Measurements from ENCODE around the gene GSTK1.

GSTK1 gene

GRCh38 chr7:143290293-143290692, 27.1 kb downstream of the GSTK1 start:
- TF ChIP-seq ZNF155 (tag by site-specific recombination; IDR thresholded peaks at IDR 0.05) = no peak
- TF ChIP-seq YY1 (tag by site-specific recombination; IDR thresholded peaks at IDR 0.05) = no peak
- no peak for TF ChIP-seq ZEB2 (tag by site-specific recombination; IDR thresholded peaks at IDR 0.05)
- no peak for TF ChIP-seq SP7 (tag by site-specific recombination; IDR thresholded peaks at IDR 0.05)
- TF ChIP-seq ZBTB6 (tag by site-specific recombination; IDR thresholded peaks at IDR 0.05) = no peak
- no peak for TF ChIP-seq ZNF2 (tag by site-specific recombination; IDR thresholded peaks at IDR 0.05)
- no peak for TF ChIP-seq ZNF837 (tag by site-specific recombination; IDR thresholded peaks at IDR 0.05)
- no peak for TF ChIP-seq ZNF623 (tag by site-specific recombination; IDR thresholded peaks at IDR 0.05)
- TF ChIP-seq KLF17 (tag by site-specific recombination; IDR thresholded peaks at IDR 0.05) = no peak
- no peak for TF ChIP-seq ZSCAN30 (tag by site-specific recombination; IDR thresholded peaks at IDR 0.05)
- no peak for TF ChIP-seq ZNF777 (tag by site-specific recombination; IDR thresholded peaks at IDR 0.05; ENCODE audit: borderline replicate concordance)
- no peak for TF ChIP-seq GLIS2 (tag by site-specific recombination; IDR thresholded peaks at IDR 0.05)
- TF ChIP-seq ZNF449 (tag by site-specific recombination; IDR thresholded peaks at IDR 0.05) = no peak
- no peak for TF ChIP-seq SALL2 (tag by site-specific recombination; IDR thresholded peaks at IDR 0.05; ENCODE audit: borderline replicate concordance)
- no peak overlapping the region for H3K27ac ChIP-seq (ENCODE audit: extremely low read depth, low read depth, low read length)
- CTCF ChIA-PET = interaction anchor here (0.7 to 3.3 kb wide), 3 partner anchors 9 to 678 kb away, joined by 3 to 13 read pairs (median 11); no protein-coding TSS in a partner anchor
- POLR2A ChIA-PET = interaction anchor here (0.7 kb wide), 1 partner anchor 9 kb away, joined by 10 read pairs; no protein-coding TSS in a partner anchor
- H3K36me3 ChIP-seq (ENCODE audit: control insufficient read depth in 2 of 2, insufficient read depth in 1 of 2, low read length in 2 of 2) = peaks cover 7 to 52% of the 10 kb centered on the region in 2 experiments
- no peak overlapping the region for H3K4me3 ChIP-seq (ENCODE audit: low read depth, low read length)
- no peaks in the 10 kb centered on the region for H3K4me1 ChIP-seq (ENCODE audit: control insufficient read depth, insufficient read depth, low read length)
- no peaks in the 10 kb centered on the region for H3K9me3 ChIP-seq (ENCODE audit: control insufficient read depth, insufficient read depth, low read depth, low read length)

GRCh38 chr7:143292876-143293275, 29.6 kb downstream of the GSTK1 start:
- CTCF ChIA-PET = interaction anchor here (2.3 to 2.5 kb wide), 2 partner anchors 13 to 52 kb away, joined by 11 to 15 read pairs; no protein-coding TSS in a partner anchor
- Histone ChIP-seq H3K27ac (ENCODE audit: extremely low read depth, low read depth, low read length) (no peak overlapping the region), H3K36me3 (ENCODE audit: control insufficient read depth in 2 of 2, insufficient read depth in 1 of 2, low read length in 2 of 2) (peaks cover 14 to 74% of the 10 kb centered on the region in 2 experiments), H3K9me3 (ENCODE audit: control insufficient read depth, insufficient read depth, low read depth, low read length) (no peaks in the 10 kb centered on the region), H3K4me1 (ENCODE audit: control insufficient read depth, insufficient read depth, low read length) (no peaks in the 10 kb centered on the region), H3K4me3 (ENCODE audit: low read depth, low read length) (no peak overlapping the region)
- POLR2A ChIA-PET = interaction anchor here (3.1 kb wide), 1 partner anchor 30 kb away, joined by 9 read pairs; the partner anchor contains the start of gene GSTK1
- TF ChIP-seq ZNF18 (tag by site-specific recombination; IDR thresholded peaks at IDR 0.05) (no peak), KLF10 (tag by site-specific recombination; IDR thresholded peaks at IDR 0.05) (no peak), PATZ1 (tag by site-specific recombination; IDR thresholded peaks at IDR 0.05) (no peak), ZNF677 (tag by site-specific recombination; IDR thresholded peaks at IDR 0.05) (no peak), ZNF707 (tag by site-specific recombination; IDR thresholded peaks at IDR 0.05) (no peak), ZEB2 (tag by site-specific recombination; IDR thresholded peaks at IDR 0.05) (no peak), ZNF266 (tag by site-specific recombination; IDR thresholded peaks at IDR 0.05; ENCODE audit: low read depth) (no peak), ZNF624 (tag by site-specific recombination; IDR thresholded peaks at IDR 0.05) (no peak), ZNF239 (tag by site-specific recombination; IDR thresholded peaks at IDR 0.05) (no peak), ZNF561 (tag by site-specific recombination; IDR thresholded peaks at IDR 0.05; ENCODE audit: borderline replicate concordance) (no peak), ZNF645 (tag by site-specific recombination; IDR thresholded peaks at IDR 0.05) (no peak), ZNF214 (tag by site-specific recombination; IDR thresholded peaks at IDR 0.05; ENCODE audit: borderline replicate concordance) (no peak), EGR2 (tag by site-specific recombination; IDR thresholded peaks at IDR 0.05; ENCODE audit: low read depth) (no peak), ZNF580 (tag by site-specific recombination; IDR thresholded peaks at IDR 0.05) (no peak)

Measured in HEK293 (cell line).